Activated naive CD4-positive, alpha-beta T cell treated with anti-CD3 and anti-CD28 coated beads, Interleukin-2, amount 50 U/mL, for 72 hours (primary cell): ENCODE measurements around the gene HS3ST6. TPM values are rescaled to one million over a fixed set of nuclear protein-coding genes. Genes with fewer than 3 reads are reported as not detected.
"Not testable (repeated sequence)": the region's sequence is repeated elsewhere in the genome, so short reads cannot be mapped to it uniquely, and the experiment has no call there.

Source experiments
- ATAC-seq, 2 donors: fragments of 150-1000 bp; cut with Tn5 transposase; 2 replicates each; pipeline ENCODE4 v1.10.0; 2021; ENCODE audit warnings: mild to moderate bottlenecking in 2 of 2, moderate library complexity in 2 of 2
- DNase-seq, 2 donors: peaks; one replicate each; pipeline ENCODE4 v3.0.0; 2021 to 2022; ENCODE audit warnings: low spot score in 2 of 2
- H3K27ac Mint-ChIP-seq, 2 donors: one replicate each; pipeline ENCODE4 v1.8.0; 2022; ENCODE audit warnings: mild to moderate bottlenecking in 2 of 2, mixed read lengths in 2 of 2
- H3K36me3 Mint-ChIP-seq, 2 donors: one replicate each; pipeline ENCODE4 v1.8.0; 2022; ENCODE audit warnings: mixed read lengths in 2 of 2
- H3K9me3 Mint-ChIP-seq, 2 donors: one replicate each; pipeline ENCODE4 v1.8.0; 2022; ENCODE audit warnings: mixed read lengths in 2 of 2
- total RNA-seq, 2 donors: library from RNA; stranded (reverse); gene quantifications; one replicate each; pipeline ENCODE4 v1.2.3, GENCODE V29; 2022

The HS3ST6 gene
- total RNA-seq, 2 donors from 2014 or later: not detected

DNA sequence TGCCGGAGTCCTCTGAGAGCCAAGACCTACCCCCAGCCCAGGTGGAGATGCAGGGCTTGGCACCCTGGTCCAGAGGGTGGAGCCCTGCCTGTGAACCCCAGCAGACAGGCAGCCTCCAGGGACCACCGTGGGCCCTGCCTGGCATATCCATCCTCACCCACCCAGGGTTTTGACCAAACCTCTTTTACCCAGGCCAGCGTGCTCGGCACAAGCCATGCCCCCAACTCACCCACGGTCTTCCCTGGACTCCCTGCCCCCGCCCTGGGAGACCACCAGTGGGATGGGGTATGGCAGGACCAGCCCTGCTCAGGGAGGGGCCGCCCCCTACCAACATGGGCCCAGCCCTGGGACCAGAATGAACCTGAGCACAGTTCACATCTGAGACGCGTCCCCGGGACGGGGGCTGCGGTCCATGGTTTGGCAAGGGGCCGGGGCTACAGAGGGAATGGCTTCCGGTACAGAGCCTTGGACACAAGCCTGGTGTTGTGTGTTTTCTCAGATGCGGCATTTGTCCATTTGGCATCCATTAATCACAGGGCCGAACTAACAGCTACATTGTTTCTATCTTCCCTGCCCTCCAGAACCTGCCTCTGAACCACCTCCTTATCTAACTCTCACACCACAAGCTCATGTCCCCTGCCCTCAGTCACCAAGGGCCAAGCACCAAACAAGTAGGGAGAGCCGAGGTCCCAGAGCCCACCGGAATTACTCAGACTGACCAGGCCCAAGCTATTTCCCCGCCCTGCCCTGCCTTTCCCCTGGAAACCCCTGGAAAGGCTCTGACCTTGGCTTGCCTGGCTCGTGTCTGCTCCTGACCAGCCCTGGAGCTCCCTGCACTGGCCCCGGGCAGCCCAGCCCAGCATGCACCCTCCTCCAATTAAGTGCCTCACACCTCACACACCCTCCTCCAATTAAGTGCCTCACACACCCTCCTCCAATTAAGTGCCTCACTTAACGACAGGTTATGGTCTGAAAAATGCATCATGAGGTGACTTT lies 14.1 kb downstream of the HS3ST6 start:
- DNase-seq (no peak), ATAC-seq (no peak)
- Mint-ChIP-seq H3K9me3 (no peaks in the 10 kb centered on the region), H3K36me3 (no peaks in the 10 kb centered on the region), H3K27ac (peak overlapping the region in 1 of 2 donors; percentile 55)

DNA sequence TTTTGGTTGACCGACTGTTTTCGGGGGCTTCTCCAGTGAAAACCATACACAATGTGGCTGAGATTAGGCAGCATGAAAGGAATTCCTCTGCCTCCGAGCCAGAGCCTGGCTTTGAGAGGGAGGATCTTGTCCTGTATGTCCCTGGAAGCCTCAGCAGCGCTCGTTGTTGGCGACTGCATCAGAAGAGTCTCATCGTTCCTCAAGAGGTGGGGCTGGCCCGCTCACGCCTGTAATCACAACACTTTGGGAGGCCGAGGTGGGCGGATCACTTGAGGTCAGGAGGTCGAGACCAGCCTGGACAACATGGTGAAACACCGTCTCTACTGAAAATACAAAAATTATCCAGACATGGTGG lies 15.0 kb downstream of the HS3ST6 start:
- Mint-ChIP-seq H3K27ac (no peak overlapping the region), H3K9me3 (no peaks in the 10 kb centered on the region), H3K36me3 (no peaks in the 10 kb centered on the region)
- no peak for ATAC-seq
- no peak for DNase-seq

DNA sequence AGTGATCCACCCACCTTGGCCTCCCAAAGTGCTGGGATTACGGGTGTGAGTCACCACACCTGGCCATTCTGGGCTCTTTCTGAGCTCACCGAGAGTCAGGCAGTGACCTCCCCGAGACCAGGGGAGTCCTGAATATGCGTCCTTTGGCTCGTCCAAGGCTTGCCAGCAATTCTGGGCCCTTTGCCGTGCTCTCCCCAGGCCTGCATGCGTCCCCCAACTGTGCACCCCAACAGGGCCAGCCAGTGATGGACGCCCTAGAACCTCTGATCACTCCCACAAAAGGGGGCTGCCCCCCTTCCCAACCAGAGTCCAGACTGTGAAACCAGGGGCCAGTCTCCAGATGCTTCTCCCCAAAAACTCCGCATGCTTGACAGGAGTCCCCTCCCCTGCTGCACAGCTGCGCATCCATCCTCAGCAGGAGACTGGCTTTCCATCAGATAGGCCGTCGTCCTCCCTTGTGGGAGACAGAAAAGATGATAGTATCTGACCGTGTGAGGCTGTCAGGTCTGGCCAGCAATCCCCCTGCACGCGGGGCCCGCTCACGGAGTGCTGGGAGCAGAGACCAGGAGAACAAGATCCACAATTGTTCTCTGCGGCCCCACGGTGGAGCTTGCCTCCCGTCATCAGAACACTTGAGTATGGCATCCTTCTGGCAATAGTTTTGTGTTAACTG lies 15.5 kb downstream of the HS3ST6 start:
- no peak overlapping the region for H3K27ac Mint-ChIP-seq
- no peak for ATAC-seq

DNA sequence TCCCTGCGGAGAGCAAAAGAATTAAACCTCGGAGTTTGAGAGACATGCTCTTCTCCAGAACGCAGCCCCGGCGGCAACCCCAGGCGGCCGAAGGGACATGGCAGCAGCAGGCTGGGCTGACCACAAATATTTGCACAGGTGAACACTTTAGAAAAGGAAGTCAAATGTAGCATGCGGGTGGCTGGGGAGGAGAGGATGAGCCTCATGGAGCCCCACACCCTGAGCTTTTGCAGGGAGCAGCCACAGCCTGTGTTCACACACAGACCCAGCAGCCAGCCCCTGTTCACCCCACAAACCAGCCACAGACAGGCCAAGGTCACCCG lies 17.8 kb downstream of the HS3ST6 start:
- no peak for ATAC-seq
- H3K27ac Mint-ChIP-seq: no peak overlapping the region
- no peak for DNase-seq
- no peaks in the 10 kb centered on the region for H3K9me3 Mint-ChIP-seq
- no peaks in the 10 kb centered on the region for H3K36me3 Mint-ChIP-seq

More for the DNA sequence above, 15.5 kb downstream of the HS3ST6 start:
- Mint-ChIP-seq H3K9me3 (no peaks in the 10 kb centered on the region), H3K36me3 (no peaks in the 10 kb centered on the region)
- no peak for DNase-seq

DNA sequence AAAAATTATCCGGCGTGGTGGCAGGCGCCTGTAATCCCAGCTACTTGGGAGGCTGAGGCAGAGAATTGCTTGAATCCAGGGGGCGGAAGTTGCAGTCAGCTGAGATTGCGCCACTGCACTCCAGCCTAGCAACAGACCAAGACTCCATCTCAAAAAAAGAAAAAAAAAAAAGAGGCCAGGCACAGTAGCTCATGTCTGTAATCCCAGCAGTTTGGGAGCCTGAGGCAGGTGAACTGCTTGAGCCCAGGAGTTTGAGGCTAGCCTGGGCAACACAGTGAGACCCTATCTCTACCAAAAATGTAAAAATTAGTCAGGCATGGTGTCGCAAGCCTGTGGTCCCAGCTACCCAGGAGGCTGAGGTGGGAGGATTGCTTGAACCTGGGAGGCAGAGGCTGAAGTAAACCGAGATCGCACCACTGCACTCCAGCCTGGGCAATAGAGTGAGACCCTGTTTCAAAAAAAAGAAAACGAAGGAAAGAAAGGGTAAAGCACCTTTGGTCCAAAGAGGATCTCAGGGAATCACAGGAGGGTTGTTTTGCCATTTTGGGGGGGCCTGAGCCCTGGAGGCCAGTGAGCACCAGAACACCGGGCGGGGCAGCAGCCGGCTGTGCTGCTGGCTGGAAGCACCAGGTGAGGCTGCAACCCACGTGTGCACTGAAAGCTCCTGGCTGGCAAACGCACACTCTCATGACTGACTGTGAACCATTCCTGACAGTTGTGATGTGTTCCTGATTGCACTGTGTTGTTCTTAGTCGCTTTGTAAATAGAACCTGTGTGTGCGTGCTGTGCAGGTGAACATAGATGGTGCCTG lies 18.4 kb downstream of the HS3ST6 start:
- no peak overlapping the region for H3K27ac Mint-ChIP-seq
- ATAC-seq: no peak

DNA sequence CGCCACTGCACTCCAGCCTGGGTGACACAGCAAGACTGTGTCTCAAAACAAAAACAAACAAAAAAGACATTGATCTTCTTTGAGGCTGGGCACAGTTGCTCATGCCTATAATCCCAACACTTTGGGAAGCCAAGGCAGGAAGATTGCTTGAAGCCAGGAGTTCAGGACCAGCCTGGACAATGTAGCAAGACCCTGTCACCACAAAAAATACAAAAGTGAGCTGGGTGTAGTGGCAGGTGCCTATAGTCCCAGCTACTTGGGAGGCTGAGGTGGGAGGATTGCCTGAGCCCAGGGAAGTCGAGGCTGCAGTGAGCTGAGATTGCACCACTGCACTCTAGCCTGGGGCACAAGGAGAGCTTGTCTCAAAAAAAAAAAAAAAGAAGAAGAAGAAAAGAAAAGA lies 20.5 kb downstream of the HS3ST6 start:
- not testable (repeated sequence) for DNase-seq, H3K36me3 Mint-ChIP-seq, H3K9me3 Mint-ChIP-seq, H3K27ac Mint-ChIP-seq, ATAC-seq

More for the DNA sequence above, 18.4 kb downstream of the HS3ST6 start:
- Mint-ChIP-seq H3K36me3 (no peaks in the 10 kb centered on the region), H3K9me3 (no peaks in the 10 kb centered on the region)
- DNase-seq: no peak

DNA sequence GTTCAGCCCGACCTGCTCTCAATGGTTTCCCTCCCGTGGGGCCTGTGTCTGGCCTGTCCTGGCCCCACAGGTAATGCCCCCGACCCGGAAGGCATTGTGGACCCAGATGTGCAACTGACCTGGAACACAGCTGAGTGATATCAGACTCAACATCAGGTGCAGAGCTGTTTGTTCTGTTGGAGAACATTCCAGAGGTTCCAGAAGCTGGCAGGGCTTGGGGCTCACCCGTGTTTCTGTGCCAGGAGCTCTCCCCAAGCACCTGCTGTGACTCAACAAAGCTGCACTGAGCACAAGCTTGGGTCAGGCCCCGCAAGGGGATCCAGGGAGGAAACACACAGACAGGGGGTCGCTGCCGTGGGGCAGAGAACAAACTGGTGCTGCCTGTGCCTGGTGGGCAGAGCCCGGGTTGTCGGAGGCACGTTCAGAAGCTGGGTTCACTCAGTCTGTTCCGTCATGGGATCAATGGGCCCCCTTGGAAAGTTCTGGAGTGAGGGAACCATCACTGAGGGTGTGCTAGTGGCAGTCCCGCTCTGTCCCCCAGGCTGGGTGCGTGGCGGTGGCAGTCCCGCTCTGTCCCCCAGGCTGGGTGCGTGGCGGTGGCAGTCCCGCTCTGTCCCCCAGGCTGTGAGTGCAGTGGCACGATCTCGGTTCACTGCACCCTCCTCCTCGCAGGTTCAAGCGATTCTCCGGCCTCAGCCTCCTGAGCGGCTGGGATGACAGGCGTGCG lies 22.1 kb downstream of the HS3ST6 start:
- no peaks in the 10 kb centered on the region for H3K36me3 Mint-ChIP-seq
- DNase-seq: no peak
- H3K27ac Mint-ChIP-seq: no peak overlapping the region
- no peak for ATAC-seq
- H3K9me3 Mint-ChIP-seq: no peaks in the 10 kb centered on the region

DNA sequence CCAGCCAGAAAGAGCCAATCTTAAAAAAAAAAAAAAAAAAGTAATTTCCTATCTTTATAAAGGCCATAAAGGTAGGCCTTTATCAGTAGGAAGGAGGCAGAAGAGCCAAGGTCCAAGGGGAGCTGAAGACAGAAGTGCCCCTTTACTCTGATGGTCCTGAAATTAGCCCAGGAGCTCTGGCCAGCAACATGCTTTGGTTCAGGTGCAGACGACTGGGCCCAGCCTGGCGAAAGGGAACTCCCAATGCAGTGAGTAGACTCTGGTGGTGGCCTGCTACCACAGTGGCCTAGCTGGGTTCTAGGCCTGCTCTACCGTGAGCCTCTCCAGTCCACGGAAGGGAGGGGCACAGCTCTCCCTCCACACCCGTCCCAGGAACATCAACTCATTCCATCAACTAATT lies 23.1 kb downstream of the HS3ST6 start:
- Mint-ChIP-seq H3K27ac (no peak overlapping the region), H3K9me3 (no peaks in the 10 kb centered on the region), H3K36me3 (no peaks in the 10 kb centered on the region)
- no peak for ATAC-seq
- no peak for DNase-seq

DNA sequence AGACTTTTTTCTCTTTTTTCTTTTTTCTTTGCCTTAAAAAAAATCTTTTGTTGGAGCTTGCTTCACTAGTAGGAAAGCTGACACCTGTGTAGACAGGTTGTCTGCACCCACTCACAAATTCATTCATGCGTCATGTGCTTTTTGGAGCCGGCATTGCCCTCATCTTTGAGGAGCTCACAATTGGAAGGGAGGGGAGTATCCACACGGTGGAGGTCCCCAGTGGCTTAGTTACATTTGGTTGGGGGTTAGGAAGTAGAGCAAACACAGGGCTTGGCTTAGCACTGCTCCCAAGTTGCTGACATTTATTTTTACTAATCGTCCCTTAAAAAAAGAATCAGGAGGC lies 27.5 kb downstream of the HS3ST6 start:
- no peak for DNase-seq
- Mint-ChIP-seq H3K27ac (no peak overlapping the region), H3K36me3 (no peaks in the 10 kb centered on the region), H3K9me3 (no peaks in the 10 kb centered on the region)
- ATAC-seq: no peak

DNA sequence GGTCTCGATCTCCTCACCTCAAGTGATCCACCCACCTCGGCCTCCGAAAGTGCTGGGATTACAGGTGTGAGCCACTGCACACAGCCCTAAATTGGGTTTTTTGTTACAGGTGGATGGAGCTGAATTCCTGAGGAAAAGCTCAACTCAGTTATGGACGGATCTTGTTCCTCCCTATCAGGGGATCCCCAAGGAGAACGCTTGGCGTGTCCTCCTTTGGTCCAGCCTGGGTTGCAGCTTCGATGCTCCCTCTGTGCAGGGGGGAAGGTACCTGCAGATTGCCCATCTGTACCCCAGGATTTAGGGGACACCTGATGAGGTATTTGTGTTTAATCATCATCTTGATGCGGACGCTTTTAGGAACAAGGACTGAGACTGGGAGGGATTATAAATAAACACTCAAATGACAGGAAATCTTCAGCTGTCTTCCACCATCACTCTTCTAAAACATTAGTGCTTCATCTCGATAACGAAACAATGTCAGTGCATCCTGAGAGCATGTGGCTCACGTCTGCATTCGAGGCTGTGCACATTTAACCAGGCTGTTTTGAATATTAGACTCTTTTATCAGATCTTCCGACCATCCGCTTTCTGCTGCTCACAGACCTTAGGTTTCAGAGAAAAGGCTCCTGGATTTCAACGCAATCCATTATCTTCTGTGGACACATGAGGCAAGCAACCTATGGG lies 28.0 kb downstream of the HS3ST6 start:
- DNase-seq: no peak

DNA sequence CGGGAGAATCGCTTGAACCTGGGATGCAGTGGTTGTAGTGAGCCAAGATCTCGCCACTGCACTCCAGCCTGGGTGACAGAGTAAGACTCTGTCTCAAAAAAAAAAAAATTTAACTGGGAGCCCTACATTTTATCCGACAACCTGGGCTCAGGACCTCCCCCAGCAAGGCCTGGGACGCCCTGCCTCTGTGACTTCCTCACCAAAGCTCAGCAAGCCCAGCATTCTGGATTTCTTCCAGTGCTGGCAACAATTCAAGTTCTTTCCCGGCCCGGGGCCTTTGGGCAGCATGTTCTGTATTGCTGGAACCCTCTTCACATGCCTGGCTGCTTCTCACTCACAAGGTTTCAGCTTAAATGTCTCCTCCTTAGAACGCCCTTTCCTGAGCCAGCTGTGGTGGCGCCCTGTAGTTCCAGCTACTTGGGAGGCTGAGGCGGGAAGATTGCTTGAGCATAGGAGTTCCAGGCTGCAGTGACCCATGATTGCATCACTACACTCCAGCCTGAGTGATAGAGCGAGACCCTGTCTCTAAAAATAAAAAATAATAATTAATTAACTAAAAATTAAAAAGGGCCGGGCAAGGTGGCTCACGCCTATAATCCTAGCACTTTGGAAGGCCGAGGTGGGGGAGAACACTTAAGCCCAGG lies 30.4 kb downstream of the HS3ST6 start:
- ATAC-seq (no peak), DNase-seq (no peak)
- no peaks in the 10 kb centered on the region for H3K9me3 Mint-ChIP-seq
- H3K36me3 Mint-ChIP-seq: no peaks in the 10 kb centered on the region
- no peak overlapping the region for H3K27ac Mint-ChIP-seq

More for the DNA sequence above, 28.0 kb downstream of the HS3ST6 start:
- no peak for ATAC-seq
- no peak overlapping the region for H3K27ac Mint-ChIP-seq
- no peaks in the 10 kb centered on the region for H3K36me3 Mint-ChIP-seq
- H3K9me3 Mint-ChIP-seq: no peaks in the 10 kb centered on the region

DNA sequence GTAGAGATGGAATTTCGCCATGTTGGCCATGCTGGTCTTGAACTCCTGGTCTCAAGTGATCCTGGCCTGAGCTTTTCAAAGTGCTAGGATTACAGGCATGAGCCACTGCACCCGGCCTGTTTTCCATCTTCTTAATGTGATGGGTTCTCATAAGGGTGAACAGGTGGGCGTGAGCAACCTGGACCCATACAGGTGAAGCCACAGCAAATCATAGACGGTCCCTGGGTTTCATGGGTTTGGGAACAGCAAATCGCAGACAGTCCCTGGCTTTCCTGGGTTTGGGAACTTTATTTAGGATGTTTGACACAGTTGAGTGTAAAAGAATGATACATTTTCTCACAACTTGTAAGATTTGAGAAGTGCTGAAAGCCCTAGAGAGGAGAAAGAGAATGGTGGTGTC lies 33.3 kb downstream of the HS3ST6 start:
- Mint-ChIP-seq H3K9me3 (no peaks in the 10 kb centered on the region), H3K27ac (no peak overlapping the region), H3K36me3 (no peaks in the 10 kb centered on the region)
- ATAC-seq: no peak
- DNase-seq: no peak

DNA sequence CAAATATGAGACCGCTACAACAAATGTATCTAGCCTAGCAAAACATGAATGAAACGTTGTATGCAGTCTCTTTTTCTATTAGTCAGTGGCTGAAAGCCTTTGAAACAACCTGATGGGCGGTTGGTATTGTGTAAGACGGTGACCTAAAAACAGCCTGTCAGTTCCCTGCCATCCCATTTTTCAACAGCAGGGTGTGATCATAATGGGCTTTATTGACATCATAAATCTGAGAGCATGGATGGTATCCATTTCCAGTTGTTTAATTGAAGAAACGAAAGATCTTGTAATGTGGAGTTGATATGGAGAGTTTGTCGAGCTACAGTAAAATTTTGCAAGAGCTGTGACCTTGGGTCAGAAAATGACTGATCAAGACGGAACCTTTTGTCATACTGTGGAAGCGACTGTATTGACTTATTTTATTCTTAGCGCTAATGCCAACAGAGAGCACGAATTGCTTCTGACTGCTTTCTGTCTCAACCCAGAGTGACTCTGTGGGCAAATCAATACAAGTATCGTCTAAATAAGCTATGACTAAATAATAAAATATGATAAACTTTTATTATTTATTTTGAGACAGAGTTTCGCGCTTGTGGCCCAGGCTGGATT lies 34.0 kb downstream of the HS3ST6 start:
- peak; percentile 26 to 37 for ATAC-seq
- DNase-seq: no peak
- no peaks in the 10 kb centered on the region for H3K36me3 Mint-ChIP-seq
- no peak overlapping the region for H3K27ac Mint-ChIP-seq
- no peaks in the 10 kb centered on the region for H3K9me3 Mint-ChIP-seq

DNA sequence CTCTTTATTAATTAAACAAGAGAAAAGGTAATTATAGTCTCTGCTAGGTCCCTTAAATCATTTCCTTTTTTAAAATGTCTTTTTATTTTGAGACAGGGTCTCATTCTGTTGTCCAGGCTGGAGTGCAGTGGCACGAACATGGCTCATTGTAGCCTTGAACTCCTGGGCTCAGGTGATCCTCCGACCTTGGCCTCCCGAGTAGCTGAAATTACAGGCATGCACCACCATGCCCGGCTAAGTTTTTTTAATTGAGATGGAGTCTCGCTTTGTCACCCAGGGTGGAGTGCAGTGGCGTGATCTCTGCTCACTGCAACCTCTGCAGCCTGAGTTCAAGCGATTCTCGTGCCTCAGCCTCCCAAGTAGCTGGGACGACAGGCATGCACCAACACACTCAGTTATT lies 37.0 kb downstream of the HS3ST6 start:
- not testable (repeated sequence) for H3K27ac Mint-ChIP-seq, DNase-seq, ATAC-seq, H3K9me3 Mint-ChIP-seq, H3K36me3 Mint-ChIP-seq

DNA sequence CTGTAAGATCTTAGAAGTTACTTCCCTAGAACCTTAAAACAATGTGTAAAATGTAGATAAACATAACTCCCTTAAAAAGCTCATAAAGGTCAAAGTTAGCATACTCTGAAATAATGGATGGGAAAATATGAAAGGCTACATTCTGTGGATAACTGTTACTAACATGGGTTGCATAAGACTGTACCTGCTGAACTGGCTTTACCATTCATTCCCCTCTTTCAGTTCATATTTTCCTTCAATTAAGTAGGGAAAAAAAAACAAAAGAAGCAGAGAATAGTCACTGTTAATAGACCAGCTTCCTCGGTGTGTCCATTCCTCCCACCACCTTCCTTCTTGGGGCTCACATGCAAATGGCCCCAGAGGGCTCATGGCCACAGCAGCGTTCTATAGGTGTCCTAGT lies 38.7 kb downstream of the HS3ST6 start:
- ATAC-seq: no peak
- H3K36me3 Mint-ChIP-seq: no peaks in the 10 kb centered on the region
- no peak overlapping the region for H3K27ac Mint-ChIP-seq
- H3K9me3 Mint-ChIP-seq: no peaks in the 10 kb centered on the region
- no peak for DNase-seq
